GM23248 (cell line): Measurements from ENCODE around the gene RNF151.

Source experiments
- EZH2 ChIP-seq: fragments of 200-600 bp; sonication (generic); IDR thresholded peaks from 2 replicates; pipeline ENCODE4 v1.6.1; 2018; ENCODE audit warnings: antibody characterized with exemption, mild to moderate bottlenecking; ENCODE audit not compliant: insufficient read depth, poor library complexity, severe bottlenecking
- EZH2phosphoT487 ChIP-seq: fragments of 200-600 bp; sonication (generic); IDR thresholded peaks from 2 replicates; pipeline ENCODE4 v1.6.1; 2018; ENCODE audit warnings: antibody characterized with exemption, moderate library complexity, mild to moderate bottlenecking, low read depth; ENCODE audit not compliant: insufficient read depth

DNA sequence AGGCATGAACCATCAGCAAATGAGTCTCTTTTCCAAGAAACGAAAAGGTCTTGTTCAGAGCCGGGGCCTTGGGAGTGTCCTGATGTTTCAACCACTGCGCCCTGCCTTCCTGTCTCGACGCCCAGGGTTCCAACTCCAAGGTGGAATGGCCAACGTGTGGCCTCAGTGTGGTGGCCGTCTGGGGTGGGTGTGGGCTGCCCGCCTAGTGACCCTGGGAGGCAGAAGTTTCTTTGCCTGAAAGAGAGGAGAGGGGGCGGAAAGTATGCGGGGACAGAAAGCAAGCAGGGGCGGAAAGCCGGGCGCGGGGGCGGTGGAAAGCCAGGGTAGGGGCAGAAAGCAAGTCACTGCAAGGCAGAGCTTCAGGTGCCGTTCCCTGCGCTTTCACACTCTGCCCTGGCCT is 27.7 kb upstream of the RNF151 start:
- TF ChIP-seq EZH2 (no peak), EZH2phosphoT487 (no peak)
